Sigmoid colon (tissue), 4 donors: ENCODE measurements around the gene CCL2.

ENCODE experiments used
- CTCF ChIP-seq, 4 experiments: fragments of 450-650 bp in 3 of 4; fragments of 200-600 bp in 1 of 4; IDR thresholded peaks; one replicate each; pipeline ENCODE4 v1.5.1; 2016 to 2019; ENCODE audit warnings: antibody characterized with exemption in 4 of 4, mild to moderate bottlenecking in 3 of 4, moderate library complexity in 2 of 4
- EP300 ChIP-seq, 4 donors: sonication (generic); formaldehyde crosslinking; IDR thresholded peaks; one replicate each; pipeline ENCODE4 v1.6.1; 2017; ENCODE audit warnings: antibody characterized with exemption in 4 of 4
- POLR2A ChIP-seq, 2 donors: fragments of 450-650 bp; IDR thresholded peaks; one replicate each; pipeline ENCODE4 v1.6.1; 2016; ENCODE audit warnings: antibody characterized with exemption in 2 of 2, mild to moderate bottlenecking in 2 of 2, moderate library complexity in 2 of 2
- POLR2AphosphoS5 ChIP-seq, 4 donors: sonication (generic); formaldehyde crosslinking; IDR thresholded peaks; one replicate each; pipeline ENCODE4 v1.6.1; 2017; ENCODE audit warnings: antibody characterized with exemption in 4 of 4

- no peak for TF ChIP-seq CTCF (IDR thresholded peaks at IDR 0.05)
- no peak for TF ChIP-seq POLR2A (IDR thresholded peaks at IDR 0.05)
- TF ChIP-seq EP300 (IDR thresholded peaks at IDR 0.05): no peak
- TF ChIP-seq POLR2AphosphoS5 (IDR thresholded peaks at IDR 0.05): no peak
Observed at GRCh38 chr17:34207572-34207971, 47.5 kb upstream of the CCL2 start.
